ENCODE results near the gene MAGI1. TPM values are rescaled to one million over a fixed set of nuclear protein-coding genes. Genes with fewer than 3 reads are reported as not detected.

MAGI1 gene
- total RNA-seq, 1 experiment from 2014 or later: 58.2 TPM

DNA sequence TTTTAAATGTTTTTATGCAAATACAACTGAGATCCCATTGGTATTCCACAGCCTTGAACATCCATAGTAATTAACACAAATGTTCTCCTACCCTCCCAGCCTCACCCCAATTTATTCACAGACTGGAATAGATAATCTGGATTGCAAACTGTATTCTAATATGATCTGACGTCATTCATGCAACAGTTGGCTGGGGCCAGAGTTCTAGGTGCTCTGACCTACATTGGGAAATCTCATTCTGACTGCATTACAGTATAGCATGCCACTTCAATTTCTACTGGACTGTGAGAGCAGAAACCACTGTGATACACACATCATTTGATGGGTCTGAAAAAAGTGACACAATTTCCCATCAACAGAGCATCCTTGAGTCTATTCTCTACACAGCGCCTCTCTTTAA is 403.1 kb downstream of the MAGI1 start:
- peaks cover 22% of the 10 kb centered on the region for H3K4me1 Mint-ChIP-seq
- no peak overlapping the region for H3K4me3 Mint-ChIP-seq
- no peak overlapping the region for H3K27ac Mint-ChIP-seq
- no peaks in the 10 kb centered on the region for H3K36me3 Mint-ChIP-seq
- no peaks in the 10 kb centered on the region for H3K27me3 Mint-ChIP-seq (ENCODE audit: low read depth)
- no peak for TF ChIP-seq ESRRA (CRISPR knock-in tag; IDR thresholded peaks at IDR 0.05; ENCODE audit: borderline replicate concordance)
- TF ChIP-seq RELA (CRISPR knock-in tag; IDR thresholded peaks at IDR 0.05; ENCODE audit: borderline replicate concordance): no peak
- no peak for TF ChIP-seq ZNF671 (CRISPR knock-in tag; IDR thresholded peaks at IDR 0.05)
- no peak for TF ChIP-seq NR3C1 (CRISPR knock-in tag; conservative IDR thresholded peaks at IDR 0.05; ENCODE audit: low read depth)
- TF ChIP-seq, protein P1, sequence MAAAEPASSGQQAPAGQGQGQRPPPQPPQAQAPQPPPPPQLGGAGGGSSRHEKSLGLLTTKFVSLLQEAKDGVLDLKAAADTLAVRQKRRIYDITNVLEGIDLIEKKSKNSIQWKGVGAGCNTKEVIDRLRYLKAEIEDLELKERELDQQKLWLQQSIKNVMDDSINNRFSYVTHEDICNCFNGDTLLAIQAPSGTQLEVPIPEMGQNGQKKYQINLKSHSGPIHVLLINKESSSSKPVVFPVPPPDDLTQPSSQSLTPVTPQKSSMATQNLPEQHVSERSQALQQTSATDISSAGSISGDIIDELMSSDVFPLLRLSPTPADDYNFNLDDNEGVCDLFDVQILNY (CRISPR knock-in tag; IDR thresholded peaks at IDR 0.05): no peak
- TF ChIP-seq KAT7 (CRISPR knock-in tag; IDR thresholded peaks at IDR 0.05; ENCODE audit: borderline replicate concordance): no peak
- TF ChIP-seq TEAD1 (CRISPR knock-in tag; IDR thresholded peaks at IDR 0.05): no peak
- TF ChIP-seq, protein P2, sequence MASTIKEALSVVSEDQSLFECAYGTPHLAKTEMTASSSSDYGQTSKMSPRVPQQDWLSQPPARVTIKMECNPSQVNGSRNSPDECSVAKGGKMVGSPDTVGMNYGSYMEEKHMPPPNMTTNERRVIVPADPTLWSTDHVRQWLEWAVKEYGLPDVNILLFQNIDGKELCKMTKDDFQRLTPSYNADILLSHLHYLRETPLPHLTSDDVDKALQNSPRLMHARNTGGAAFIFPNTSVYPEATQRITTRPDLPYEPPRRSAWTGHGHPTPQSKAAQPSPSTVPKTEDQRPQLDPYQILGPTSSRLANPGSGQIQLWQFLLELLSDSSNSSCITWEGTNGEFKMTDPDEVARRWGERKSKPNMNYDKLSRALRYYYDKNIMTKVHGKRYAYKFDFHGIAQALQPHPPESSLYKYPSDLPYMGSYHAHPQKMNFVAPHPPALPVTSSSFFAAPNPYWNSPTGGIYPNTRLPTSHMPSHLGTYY (CRISPR knock-in tag; IDR thresholded peaks at IDR 0.05): no peak
- TF ChIP-seq, protein P3, sequence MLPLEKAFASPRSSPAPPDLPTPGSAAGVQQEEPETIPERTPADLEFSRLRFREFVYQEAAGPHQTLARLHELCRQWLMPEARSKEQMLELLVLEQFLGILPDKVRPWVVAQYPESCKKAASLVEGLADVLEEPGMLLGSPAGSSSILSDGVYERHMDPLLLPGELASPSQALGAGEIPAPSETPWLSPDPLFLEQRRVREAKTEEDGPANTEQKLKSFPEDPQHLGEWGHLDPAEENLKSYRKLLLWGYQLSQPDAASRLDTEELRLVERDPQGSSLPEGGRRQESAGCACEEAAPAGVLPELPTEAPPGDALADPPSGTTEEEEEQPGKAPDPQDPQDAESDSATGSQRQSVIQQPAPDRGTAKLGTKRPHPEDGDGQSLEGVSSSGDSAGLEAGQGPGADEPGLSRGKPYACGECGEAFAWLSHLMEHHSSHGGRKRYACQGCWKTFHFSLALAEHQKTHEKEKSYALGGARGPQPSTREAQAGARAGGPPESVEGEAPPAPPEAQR (CRISPR knock-in tag; IDR thresholded peaks at IDR 0.05): no peak
- no peak for TF ChIP-seq GRHL2 (CRISPR knock-in tag; IDR thresholded peaks at IDR 0.05; ENCODE audit: insufficient replicate concordance, severe bottlenecking)
- TF ChIP-seq, protein P4, sequence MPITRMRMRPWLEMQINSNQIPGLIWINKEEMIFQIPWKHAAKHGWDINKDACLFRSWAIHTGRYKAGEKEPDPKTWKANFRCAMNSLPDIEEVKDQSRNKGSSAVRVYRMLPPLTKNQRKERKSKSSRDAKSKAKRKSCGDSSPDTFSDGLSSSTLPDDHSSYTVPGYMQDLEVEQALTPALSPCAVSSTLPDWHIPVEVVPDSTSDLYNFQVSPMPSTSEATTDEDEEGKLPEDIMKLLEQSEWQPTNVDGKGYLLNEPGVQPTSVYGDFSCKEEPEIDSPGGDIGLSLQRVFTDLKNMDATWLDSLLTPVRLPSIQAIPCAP (CRISPR knock-in tag; IDR thresholded peaks at IDR 0.05): no peak
- TF ChIP-seq, protein P5, sequence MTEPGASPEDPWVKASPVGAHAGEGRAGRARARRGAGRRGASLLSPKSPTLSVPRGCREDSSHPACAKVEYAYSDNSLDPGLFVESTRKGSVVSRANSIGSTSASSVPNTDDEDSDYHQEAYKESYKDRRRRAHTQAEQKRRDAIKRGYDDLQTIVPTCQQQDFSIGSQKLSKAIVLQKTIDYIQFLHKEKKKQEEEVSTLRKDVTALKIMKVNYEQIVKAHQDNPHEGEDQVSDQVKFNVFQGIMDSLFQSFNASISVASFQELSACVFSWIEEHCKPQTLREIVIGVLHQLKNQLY (CRISPR knock-in tag; IDR thresholded peaks at IDR 0.05): no peak
- TF ChIP-seq, protein P6, sequence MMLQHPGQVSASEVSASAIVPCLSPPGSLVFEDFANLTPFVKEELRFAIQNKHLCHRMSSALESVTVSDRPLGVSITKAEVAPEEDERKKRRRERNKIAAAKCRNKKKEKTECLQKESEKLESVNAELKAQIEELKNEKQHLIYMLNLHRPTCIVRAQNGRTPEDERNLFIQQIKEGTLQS (CRISPR knock-in tag; conservative IDR thresholded peaks at IDR 0.05): no peak
- no peak for TF ChIP-seq ELF4 (CRISPR knock-in tag; IDR thresholded peaks at IDR 0.05; ENCODE audit: low read depth)
- TF ChIP-seq, protein P7, sequence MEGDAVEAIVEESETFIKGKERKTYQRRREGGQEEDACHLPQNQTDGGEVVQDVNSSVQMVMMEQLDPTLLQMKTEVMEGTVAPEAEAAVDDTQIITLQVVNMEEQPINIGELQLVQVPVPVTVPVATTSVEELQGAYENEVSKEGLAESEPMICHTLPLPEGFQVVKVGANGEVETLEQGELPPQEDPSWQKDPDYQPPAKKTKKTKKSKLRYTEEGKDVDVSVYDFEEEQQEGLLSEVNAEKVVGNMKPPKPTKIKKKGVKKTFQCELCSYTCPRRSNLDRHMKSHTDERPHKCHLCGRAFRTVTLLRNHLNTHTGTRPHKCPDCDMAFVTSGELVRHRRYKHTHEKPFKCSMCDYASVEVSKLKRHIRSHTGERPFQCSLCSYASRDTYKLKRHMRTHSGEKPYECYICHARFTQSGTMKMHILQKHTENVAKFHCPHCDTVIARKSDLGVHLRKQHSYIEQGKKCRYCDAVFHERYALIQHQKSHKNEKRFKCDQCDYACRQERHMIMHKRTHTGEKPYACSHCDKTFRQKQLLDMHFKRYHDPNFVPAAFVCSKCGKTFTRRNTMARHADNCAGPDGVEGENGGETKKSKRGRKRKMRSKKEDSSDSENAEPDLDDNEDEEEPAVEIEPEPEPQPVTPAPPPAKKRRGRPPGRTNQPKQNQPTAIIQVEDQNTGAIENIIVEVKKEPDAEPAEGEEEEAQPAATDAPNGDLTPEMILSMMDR (IDR thresholded peaks at IDR 0.05): no peak
- TF ChIP-seq, protein P8, sequence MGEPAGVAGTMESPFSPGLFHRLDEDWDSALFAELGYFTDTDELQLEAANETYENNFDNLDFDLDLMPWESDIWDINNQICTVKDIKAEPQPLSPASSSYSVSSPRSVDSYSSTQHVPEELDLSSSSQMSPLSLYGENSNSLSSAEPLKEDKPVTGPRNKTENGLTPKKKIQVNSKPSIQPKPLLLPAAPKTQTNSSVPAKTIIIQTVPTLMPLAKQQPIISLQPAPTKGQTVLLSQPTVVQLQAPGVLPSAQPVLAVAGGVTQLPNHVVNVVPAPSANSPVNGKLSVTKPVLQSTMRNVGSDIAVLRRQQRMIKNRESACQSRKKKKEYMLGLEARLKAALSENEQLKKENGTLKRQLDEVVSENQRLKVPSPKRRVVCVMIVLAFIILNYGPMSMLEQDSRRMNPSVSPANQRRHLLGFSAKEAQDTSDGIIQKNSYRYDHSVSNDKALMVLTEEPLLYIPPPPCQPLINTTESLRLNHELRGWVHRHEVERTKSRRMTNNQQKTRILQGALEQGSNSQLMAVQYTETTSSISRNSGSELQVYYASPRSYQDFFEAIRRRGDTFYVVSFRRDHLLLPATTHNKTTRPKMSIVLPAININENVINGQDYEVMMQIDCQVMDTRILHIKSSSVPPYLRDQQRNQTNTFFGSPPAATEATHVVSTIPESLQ (CRISPR knock-in tag; IDR thresholded peaks at IDR 0.05): no peak
- TF ChIP-seq, protein P9, sequence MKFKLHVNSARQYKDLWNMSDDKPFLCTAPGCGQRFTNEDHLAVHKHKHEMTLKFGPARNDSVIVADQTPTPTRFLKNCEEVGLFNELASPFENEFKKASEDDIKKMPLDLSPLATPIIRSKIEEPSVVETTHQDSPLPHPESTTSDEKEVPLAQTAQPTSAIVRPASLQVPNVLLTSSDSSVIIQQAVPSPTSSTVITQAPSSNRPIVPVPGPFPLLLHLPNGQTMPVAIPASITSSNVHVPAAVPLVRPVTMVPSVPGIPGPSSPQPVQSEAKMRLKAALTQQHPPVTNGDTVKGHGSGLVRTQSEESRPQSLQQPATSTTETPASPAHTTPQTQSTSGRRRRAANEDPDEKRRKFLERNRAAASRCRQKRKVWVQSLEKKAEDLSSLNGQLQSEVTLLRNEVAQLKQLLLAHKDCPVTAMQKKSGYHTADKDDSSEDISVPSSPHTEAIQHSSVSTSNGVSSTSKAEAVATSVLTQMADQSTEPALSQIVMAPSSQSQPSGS (CRISPR knock-in tag; IDR thresholded peaks at IDR 0.05; ENCODE audit: borderline replicate concordance, low read depth): no peak
- TF ChIP-seq MYBL2 (CRISPR knock-in tag; IDR thresholded peaks at IDR 0.05): no peak
- TF ChIP-seq, protein P10, sequence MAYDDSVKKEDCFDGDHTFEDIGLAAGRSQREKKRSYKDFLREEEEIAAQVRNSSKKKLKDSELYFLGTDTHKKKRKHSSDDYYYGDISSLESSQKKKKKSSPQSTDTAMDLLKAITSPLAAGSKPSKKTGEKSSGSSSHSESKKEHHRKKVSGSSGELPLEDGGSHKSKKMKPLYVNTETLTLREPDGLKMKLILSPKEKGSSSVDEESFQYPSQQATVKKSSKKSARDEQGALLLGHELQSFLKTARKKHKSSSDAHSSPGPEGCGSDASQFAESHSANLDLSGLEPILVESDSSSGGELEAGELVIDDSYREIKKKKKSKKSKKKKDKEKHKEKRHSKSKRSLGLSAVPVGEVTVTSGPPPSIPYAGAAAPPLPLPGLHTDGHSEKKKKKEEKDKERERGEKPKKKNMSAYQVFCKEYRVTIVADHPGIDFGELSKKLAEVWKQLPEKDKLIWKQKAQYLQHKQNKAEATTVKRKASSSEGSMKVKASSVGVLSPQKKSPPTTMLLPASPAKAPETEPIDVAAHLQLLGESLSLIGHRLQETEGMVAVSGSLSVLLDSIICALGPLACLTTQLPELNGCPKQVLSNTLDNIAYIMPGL (CRISPR knock-in tag; IDR thresholded peaks at IDR 0.05): no peak
- no peak for ATAC-seq
- DNase-seq (ENCODE audit: low spot score): no peak
- CTCF ChIA-PET: no interaction called here
- POLR2A ChIA-PET: no interaction called here
- 0 out of 2 replicates have a peak, but pooled peaks cover 3% of the 10 kb centered on the region for H3K9me3 Mint-ChIP-seq

All from WTC11 (cell line).